Activated B cell treated with CpG ODN at 0.5 μM for 24 hours (primary cell): ENCODE measurements around the gene FKBP9. TPM values are rescaled to one million over a fixed set of nuclear protein-coding genes. Genes with fewer than 3 reads are reported as not detected.

Experiments
- ATAC-seq: fragments of 200-7000 bp; cut with Tn5 transposase; one replicate; pipeline ENCODE4 v1.10.0; 2021; ENCODE audit warnings: low read depth, mild to moderate bottlenecking, moderate library complexity
- CTCF ChIA-PET: fragments of 350-600 bp; sonication (Branson Sonifier 250); formaldehyde crosslinking; loops from one replicate; lab custom pipeline; 2021; ENCODE audit warnings: antibody characterized with exemption; lab: Charles Lee
- POLR2A ChIA-PET: fragments of 350-600 bp; sonication (Branson Sonifier 250); formaldehyde crosslinking; loops from one replicate; lab custom pipeline; 2021; ENCODE audit warnings: antibody characterized with exemption; lab: Charles Lee
- DNase-seq: peaks from one replicate; pipeline ENCODE4 v3.0.0; 2022
- H3K27ac Mint-ChIP-seq: one replicate; pipeline ENCODE4 v1.8.0; 2020; ENCODE audit warnings: mixed read lengths
- H3K27me3 Mint-ChIP-seq: one replicate; pipeline ENCODE4 v1.8.0; 2021; ENCODE audit warnings: mixed read lengths
- H3K36me3 Mint-ChIP-seq: one replicate; pipeline ENCODE4 v1.8.0; 2021; ENCODE audit warnings: low read depth, mixed read lengths
- H3K4me1 Mint-ChIP-seq: one replicate; pipeline ENCODE4 v1.8.0; 2021; ENCODE audit warnings: mixed read lengths
- H3K4me3 Mint-ChIP-seq: one replicate; pipeline ENCODE4 v1.8.0; 2020; ENCODE audit warnings: mild to moderate bottlenecking, mixed read lengths
- H3K9me3 Mint-ChIP-seq: one replicate; pipeline ENCODE4 v1.8.0; 2020; ENCODE audit warnings: mixed read lengths
- intact Hi-C: fragments of 100-400 bp; cut with micrococcal nuclease; formaldehyde crosslinking; loops from one replicate; pipeline ENCODE4 v1.15.1; 2024
- total RNA-seq: library from RNA; stranded (reverse); gene quantifications from 2 replicates; pipeline ENCODE4 v1.2.3, GENCODE V29; 2022
- TF ChIP-seq, protein P1 (sequence below): fragments of 200-600 bp; IDR thresholded peaks from one replicate; pipeline ENCODE4 v1.8.0; 2022; ENCODE audit warnings: antibody characterized with exemption, mild to moderate bottlenecking

The FKBP9 gene
- total RNA-seq, 1 donor from 2014 or later = 0.69 TPM

DNA sequence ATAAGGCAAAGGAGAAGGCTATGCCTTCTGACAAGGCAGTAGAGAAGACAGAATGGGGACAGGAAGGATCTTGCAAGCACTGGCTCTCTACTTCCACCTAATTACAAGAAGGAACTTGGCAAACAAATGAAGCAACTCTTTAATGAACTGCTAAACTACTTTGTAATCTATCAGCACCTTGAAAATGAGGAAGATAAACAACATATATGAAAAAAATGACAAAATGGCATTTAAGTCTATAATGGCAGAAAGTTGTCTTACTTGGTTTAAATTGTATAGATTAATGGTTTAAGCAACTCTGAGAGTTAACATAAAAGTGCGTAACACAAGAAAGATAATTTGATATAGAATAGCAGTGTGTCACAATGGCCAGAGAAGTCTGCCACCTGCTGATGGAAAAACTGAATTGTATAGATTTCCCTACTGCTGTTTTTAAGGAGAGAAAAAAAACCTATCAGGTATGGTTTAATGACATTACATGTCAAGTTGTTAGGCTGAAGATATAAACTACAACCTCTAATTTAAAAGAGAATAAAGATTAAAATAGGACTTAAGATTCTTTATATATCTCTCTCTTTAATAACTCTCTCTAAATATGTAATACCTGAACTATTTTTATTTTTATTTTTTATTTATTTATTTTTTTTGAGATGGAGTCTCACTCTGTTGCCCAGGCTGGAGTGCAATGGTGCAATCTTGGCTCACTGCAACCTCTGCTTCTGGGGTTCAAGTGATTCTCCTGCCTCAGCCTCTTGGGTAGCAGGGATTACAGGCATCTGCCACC lies 93.5 kb downstream of the FKBP9 start:
- Mint-ChIP-seq H3K9me3 (no peaks in the 10 kb centered on the region), H3K36me3 (peaks cover 5% of the 10 kb centered on the region), H3K4me3 (peak overlapping the region; percentile 9), H3K27me3 (no peaks in the 10 kb centered on the region), H3K27ac (peak overlapping the region; percentile 56), H3K4me1 (peaks cover 66% of the 10 kb centered on the region)
- TF ChIP-seq, protein P1, sequence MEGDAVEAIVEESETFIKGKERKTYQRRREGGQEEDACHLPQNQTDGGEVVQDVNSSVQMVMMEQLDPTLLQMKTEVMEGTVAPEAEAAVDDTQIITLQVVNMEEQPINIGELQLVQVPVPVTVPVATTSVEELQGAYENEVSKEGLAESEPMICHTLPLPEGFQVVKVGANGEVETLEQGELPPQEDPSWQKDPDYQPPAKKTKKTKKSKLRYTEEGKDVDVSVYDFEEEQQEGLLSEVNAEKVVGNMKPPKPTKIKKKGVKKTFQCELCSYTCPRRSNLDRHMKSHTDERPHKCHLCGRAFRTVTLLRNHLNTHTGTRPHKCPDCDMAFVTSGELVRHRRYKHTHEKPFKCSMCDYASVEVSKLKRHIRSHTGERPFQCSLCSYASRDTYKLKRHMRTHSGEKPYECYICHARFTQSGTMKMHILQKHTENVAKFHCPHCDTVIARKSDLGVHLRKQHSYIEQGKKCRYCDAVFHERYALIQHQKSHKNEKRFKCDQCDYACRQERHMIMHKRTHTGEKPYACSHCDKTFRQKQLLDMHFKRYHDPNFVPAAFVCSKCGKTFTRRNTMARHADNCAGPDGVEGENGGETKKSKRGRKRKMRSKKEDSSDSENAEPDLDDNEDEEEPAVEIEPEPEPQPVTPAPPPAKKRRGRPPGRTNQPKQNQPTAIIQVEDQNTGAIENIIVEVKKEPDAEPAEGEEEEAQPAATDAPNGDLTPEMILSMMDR = no peak
- peak; percentile 64 for ATAC-seq
- intact Hi-C loops = loop anchor here (1.0 to 10.0 kb wide), 8 partner anchors 10 to 286 kb away; partner anchors contain the start of gene NT5C3A
- ChIA-PET POLR2A (interaction anchor here (0.7 to 3.2 kb wide), 3 partner anchors 10 to 58 kb away, joined by 4 to 16 read pairs (median 4); partner anchors contain the start of genes NT5C3A and RP9), CTCF (interaction anchor here (2.5 kb wide), 1 partner anchor 204 kb away, joined by 20 read pairs; no protein-coding TSS in a partner anchor)
- no peak for DNase-seq

DNA sequence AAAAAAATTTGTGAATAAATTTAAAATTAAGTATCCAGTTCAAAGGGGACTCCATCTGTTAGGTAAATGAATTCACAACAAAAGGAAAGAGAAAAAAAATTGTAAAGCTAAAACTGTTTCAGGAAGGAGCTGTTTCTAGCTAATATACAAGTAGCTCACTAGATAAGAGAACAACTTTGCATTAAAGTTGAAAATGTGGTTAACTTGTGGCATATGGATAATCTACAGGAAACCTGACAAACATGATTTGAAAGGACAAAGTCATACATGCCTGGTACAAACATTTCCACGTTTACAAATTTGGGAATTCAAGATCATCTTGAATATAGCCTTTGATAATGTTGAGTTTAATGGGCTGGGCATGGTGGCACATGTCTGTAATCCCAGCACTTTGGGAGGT lies 96.5 kb downstream of the FKBP9 start:
- Mint-ChIP-seq H3K27me3 (no peaks in the 10 kb centered on the region), H3K4me3 (no peak overlapping the region), H3K27ac (peak overlapping the region; percentile 59), H3K4me1 (peaks cover 73% of the 10 kb centered on the region), H3K9me3 (no peaks in the 10 kb centered on the region), H3K36me3 (peaks cover 19% of the 10 kb centered on the region)
- intact Hi-C loops = loop anchor here (1.0 to 10.0 kb wide), 2 partner anchors 9 to 289 kb away; partner anchors contain the start of gene NT5C3A
- no peak for ATAC-seq
- CTCF ChIA-PET = interaction anchor here (0.9 to 2.9 kb wide), 5 partner anchors 13 to 253 kb away, joined by 3 to 13 read pairs (median 4); partner anchors contain the start of gene RP9
- POLR2A ChIA-PET = interaction anchor here (0.9 to 3.8 kb wide), 3 partner anchors 9 to 46 kb away, joined by 7 to 26 read pairs (median 7); partner anchors contain the start of gene NT5C3A
- TF ChIP-seq, protein P1 = no peak
- no peak for DNase-seq

DNA sequence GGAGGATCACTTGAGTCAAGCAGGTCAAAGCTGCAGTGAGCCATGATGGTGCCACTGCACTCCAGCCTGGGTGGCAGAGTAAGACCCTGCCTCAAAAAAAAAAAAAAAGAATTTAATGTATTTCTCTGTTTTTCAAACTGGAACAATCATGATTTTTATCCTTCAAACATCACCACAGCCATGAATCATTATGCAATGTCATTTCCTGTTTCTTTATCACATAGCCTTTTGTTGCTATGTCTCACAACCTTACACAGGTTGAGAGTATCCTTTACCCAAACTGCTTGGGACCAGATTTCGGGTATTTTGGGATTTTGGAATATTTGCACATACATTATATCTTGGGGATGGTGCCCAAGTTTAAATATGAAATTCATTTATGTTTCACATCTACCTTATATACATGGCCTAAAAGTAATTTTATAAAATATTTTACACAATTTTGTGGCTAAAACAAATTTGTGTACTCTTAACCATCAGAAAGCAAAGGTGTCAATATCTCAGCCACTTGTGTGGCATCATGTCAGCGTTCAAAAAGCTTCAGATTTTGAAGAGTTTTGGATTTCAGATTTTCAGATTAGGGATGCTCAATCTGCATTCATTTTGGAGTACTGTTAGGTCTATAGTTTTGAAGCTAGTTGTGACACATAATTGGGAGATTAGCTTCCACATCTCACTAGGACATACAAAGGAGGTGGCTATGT lies 97.2 kb downstream of the FKBP9 start:
- TF ChIP-seq, protein P1 = no peak
- Mint-ChIP-seq H3K27ac (peak overlapping the region; percentile 59), H3K9me3 (no peaks in the 10 kb centered on the region), H3K4me1 (peaks cover 75% of the 10 kb centered on the region), H3K4me3 (no peak overlapping the region), H3K36me3 (peaks cover 20% of the 10 kb centered on the region), H3K27me3 (no peaks in the 10 kb centered on the region)
- POLR2A ChIA-PET = interaction anchor here (0.9 to 3.8 kb wide), 3 partner anchors 8 to 45 kb away, joined by 7 to 26 read pairs (median 7); partner anchors contain the start of gene NT5C3A
- ATAC-seq (peak; percentile 57), DNase-seq (no peak)
- CTCF ChIA-PET = interaction anchor here (0.9 to 2.9 kb wide), 5 partner anchors 14 to 254 kb away, joined by 3 to 13 read pairs (median 4); no protein-coding TSS in a partner anchor
- intact Hi-C loops = loop anchor here (1.0 to 10.0 kb wide), 2 partner anchors 8 to 290 kb away; partner anchors contain the start of gene NT5C3A

DNA sequence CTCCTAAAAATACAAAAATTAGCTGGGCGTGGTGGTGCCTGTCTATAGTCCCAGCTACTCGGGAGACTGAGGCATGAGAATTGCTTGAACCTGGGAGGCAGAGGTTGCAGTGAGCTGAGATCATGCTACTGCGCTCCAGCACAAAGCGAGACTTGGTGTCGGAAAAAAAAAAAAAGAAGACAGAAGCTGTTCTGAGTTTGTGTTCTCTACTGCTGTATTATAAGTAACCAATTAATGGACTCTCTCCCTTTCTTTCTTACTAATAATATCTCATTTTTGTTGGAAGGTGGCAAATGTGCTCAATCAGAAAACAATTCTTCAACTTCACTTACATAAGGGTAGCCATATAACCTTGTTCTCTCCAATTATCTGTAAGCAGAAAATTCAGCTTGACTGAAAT lies 97.9 kb downstream of the FKBP9 start:
- H3K27ac Mint-ChIP-seq = peak overlapping the region; percentile 30
- H3K4me3 Mint-ChIP-seq = no peak overlapping the region
- peaks cover 20% of the 10 kb centered on the region for H3K36me3 Mint-ChIP-seq

More for the DNA sequence above, 97.9 kb downstream of the FKBP9 start:
- peaks cover 74% of the 10 kb centered on the region for H3K4me1 Mint-ChIP-seq
- intact Hi-C loops = loop anchor here (10.0 kb wide), 1 partner anchor 290 kb away; no protein-coding TSS in a partner anchor
- TF ChIP-seq, protein P1 = no peak
- H3K27me3 Mint-ChIP-seq = no peaks in the 10 kb centered on the region
- H3K9me3 Mint-ChIP-seq = no peaks in the 10 kb centered on the region
- ATAC-seq (no peak), DNase-seq (no peak)
- ChIA-PET CTCF (interaction anchor here (1.0 kb wide), 1 partner anchor 209 kb away, joined by 5 read pairs; no protein-coding TSS in a partner anchor), POLR2A (interaction anchor here (3.8 kb wide), 1 partner anchor 7 kb away, joined by 26 read pairs; the partner anchor contains the start of gene NT5C3A)

Other genes starting within 250 kb of the FKBP9 start
- gene KBTBD2, start 65.7 kb upstream of the FKBP9 start, total RNA-seq = 35.2 and 39.7 TPM in 2 replicates
- gene NT5C3A, start 105.3 kb downstream of the FKBP9 start, total RNA-seq = 37.1 and 40.7 TPM in 2 replicates
- 27.4 and 29.6 TPM in 2 replicates for gene RP9, start 152.0 kb downstream of the FKBP9 start, total RNA-seq
- 18.3 and 18.6 TPM in 2 replicates for gene BBS9, start 172.1 kb downstream of the FKBP9 start, total RNA-seq